ENCODE measurements around the gene SMARCA2. TPM values are rescaled to one million over a fixed set of nuclear protein-coding genes. Genes with fewer than 3 reads are reported as not detected.

The SMARCA2 gene
- total RNA-seq, 1 donor from 2014 or later, result 19.7 TPM

GRCh38 chr9:2128141-2128540 is 113.0 kb downstream of the SMARCA2 start:
- Histone ChIP-seq H3K4me3 (ENCODE audit: low read depth, low read length) (no peak overlapping the region), H3K27me3 (ENCODE audit: control insufficient read depth, insufficient read depth, low read length) (no peaks in the 10 kb centered on the region), H3K36me3 (ENCODE audit: control insufficient read depth, insufficient read depth, low read length) (peaks cover 6% of the 10 kb centered on the region)
- no peak for FAIRE-seq
- no peak for DNase-seq (ENCODE audit: low read depth)
- no peak for TF ChIP-seq CTCF (IDR thresholded peaks at IDR 0.05; ENCODE audit: insufficient read depth, low read length, severe bottlenecking)

- FAIRE-seq, result no peak
- no peaks in the 10 kb centered on the region for H3K27me3 ChIP-seq (ENCODE audit: control insufficient read depth, insufficient read depth, low read length)
- peaks cover 6% of the 10 kb centered on the region for H3K36me3 ChIP-seq (ENCODE audit: control insufficient read depth, insufficient read depth, low read length)
- no peak for TF ChIP-seq CTCF (IDR thresholded peaks at IDR 0.05; ENCODE audit: insufficient read depth, low read length, severe bottlenecking)
- no peak overlapping the region for H3K4me3 ChIP-seq (ENCODE audit: low read depth, low read length)
- no peak for DNase-seq (ENCODE audit: low read depth)
Measured at GRCh38 chr9:2128618-2129017, 113.5 kb downstream of the SMARCA2 start.

GRCh38 chr9:2130941-2131340 is 115.8 kb downstream of the SMARCA2 start:
- no peak for DNase-seq (ENCODE audit: low read depth)
- peaks cover 7% of the 10 kb centered on the region for H3K36me3 ChIP-seq (ENCODE audit: control insufficient read depth, insufficient read depth, low read length)
- TF ChIP-seq CTCF (IDR thresholded peaks at IDR 0.05; ENCODE audit: insufficient read depth, low read length, severe bottlenecking), result no peak
- no peak for FAIRE-seq
- no peaks in the 10 kb centered on the region for H3K27me3 ChIP-seq (ENCODE audit: control insufficient read depth, insufficient read depth, low read length)
- no peak overlapping the region for H3K4me3 ChIP-seq (ENCODE audit: low read depth, low read length)

GRCh38 chr9:2132484-2133082 is 117.4 kb downstream of the SMARCA2 start:
- FAIRE-seq (no peak), DNase-seq (ENCODE audit: low read depth) (peak; percentile 26)
- Histone ChIP-seq H3K27me3 (ENCODE audit: control insufficient read depth, insufficient read depth, low read length) (no peaks in the 10 kb centered on the region), H3K4me3 (ENCODE audit: low read depth, low read length) (no peak overlapping the region), H3K36me3 (ENCODE audit: control insufficient read depth, insufficient read depth, low read length) (peaks cover 5% of the 10 kb centered on the region)
- TF ChIP-seq CTCF (IDR thresholded peaks at IDR 0.05; ENCODE audit: insufficient read depth, low read length, severe bottlenecking), result peak; percentile 51

- DNase-seq (ENCODE audit: low read depth), result no peak
- Histone ChIP-seq H3K27me3 (ENCODE audit: control insufficient read depth, insufficient read depth, low read length) (no peaks in the 10 kb centered on the region), H3K4me3 (ENCODE audit: low read depth, low read length) (no peak overlapping the region), H3K36me3 (ENCODE audit: control insufficient read depth, insufficient read depth, low read length) (peaks cover 2% of the 10 kb centered on the region)
- FAIRE-seq, result no peak
- no peak for TF ChIP-seq CTCF (IDR thresholded peaks at IDR 0.05; ENCODE audit: insufficient read depth, low read length, severe bottlenecking)
Measured at GRCh38 chr9:2134391-2134790, 119.2 kb downstream of the SMARCA2 start.

GRCh38 chr9:2138646-2139045 is 123.5 kb downstream of the SMARCA2 start:
- DNase-seq (ENCODE audit: low read depth), result no peak
- H3K36me3 ChIP-seq (ENCODE audit: control insufficient read depth, insufficient read depth, low read length), result peaks cover 2% of the 10 kb centered on the region
- H3K4me3 ChIP-seq (ENCODE audit: low read depth, low read length), result no peak overlapping the region
- FAIRE-seq, result no peak
- TF ChIP-seq CTCF (IDR thresholded peaks at IDR 0.05; ENCODE audit: insufficient read depth, low read length, severe bottlenecking), result no peak
- H3K27me3 ChIP-seq (ENCODE audit: control insufficient read depth, insufficient read depth, low read length), result no peaks in the 10 kb centered on the region
